Daoy (cell line): ENCODE measurements around the gene KIR2DL4. TPM values are rescaled to one million over a fixed set of nuclear protein-coding genes. Genes with fewer than 3 reads are reported as not detected.

Experiments used
- total RNA-seq: library from RNA; depleted of rRNA; stranded (reverse); fragments of >200 nt; shearing (Covaris generic); gene quantifications from 2 replicates; pipeline ENCODE4 v1.2.3, GENCODE V29; 2014; rRNA removed

The KIR2DL4 gene
- total RNA-seq, 1 experiment from 2014 or later = not detected

Other genes with a start within 250 kb of the KIR2DL4 start
- not detected in 2 replicates for gene LILRA2, start 229.8 kb upstream of the KIR2DL4 start, total RNA-seq
- not detected in 2 replicates for gene LILRA1, start 210.0 kb upstream of the KIR2DL4 start, total RNA-seq
- gene LILRB1, start 173.1 kb upstream of the KIR2DL4 start, total RNA-seq = not detected in 2 replicates
- gene LILRB4, start 140.6 kb upstream of the KIR2DL4 start, total RNA-seq = 0.69 and 2.3 TPM in 2 replicates
- not detected in 2 replicates for gene KIR3DL3, start 79.2 kb upstream of the KIR2DL4 start, total RNA-seq
- gene KIR2DL3, start 65.1 kb upstream of the KIR2DL4 start, total RNA-seq = not detected in 2 replicates
- gene KIR2DL1, start 33.8 kb upstream of the KIR2DL4 start, total RNA-seq = not detected in 2 replicates
- not detected in 2 replicates for gene KIR3DL1, start 12.9 kb downstream of the KIR2DL4 start, total RNA-seq
- not detected in 2 replicates for gene KIR2DS4, start 29.1 kb downstream of the KIR2DL4 start, total RNA-seq
- gene KIR3DL2, start 46.8 kb downstream of the KIR2DL4 start, total RNA-seq = not detected in 2 replicates
- not detected in 2 replicates for gene FCAR, start 70.6 kb downstream of the KIR2DL4 start, total RNA-seq
- gene NCR1, start 102.5 kb downstream of the KIR2DL4 start, total RNA-seq = 0.17 and 5.4 TPM in 2 replicates
- not detected in 2 replicates for gene NLRP7, start 143.9 kb downstream of the KIR2DL4 start, total RNA-seq
- 0.11 TPM in 1 of 2 replicates, not detected in the other for gene NLRP2, start 162.8 kb downstream of the KIR2DL4 start, total RNA-seq
- 0.91 TPM in 1 of 2 replicates, not detected in the other for gene GP6, start 234.7 kb downstream of the KIR2DL4 start, total RNA-seq